Putamen (tissue), 1 donor: ENCODE data around the gene TIRAP.
A peak's percentile ranks its signal among the peaks of the same experiment; 100 is the strongest.
"Not testable (repeated sequence)": the region's sequence is repeated elsewhere in the genome, so short reads cannot be mapped to it uniquely, and the experiment has no call there.

Experiments used
- DNase-seq: peaks from one replicate; pipeline ENCODE4 v3.0.0-alpha.2; 2016; ENCODE audit warnings: low spot score

TIRAP gene

GRCh38 chr11:126284829-126285228 is 1.9 kb downstream of the TIRAP start:
- no peak for DNase-seq

- DNase-seq: peak; percentile 69
These were observed 5.3 kb downstream of the TIRAP start for GRCh38 chr11:126288237-126288636.

GRCh38 chr11:126290887-126291286 is 8.0 kb downstream of the TIRAP start:
- no peak for DNase-seq

GRCh38 chr11:126293726-126294125 is 10.8 kb downstream of the TIRAP start:
- DNase-seq: no peak

- DNase-seq: no peak
These were observed 14.1 kb downstream of the TIRAP start for GRCh38 chr11:126297004-126297403.

- DNase-seq: peak; percentile 91
These were observed 20.9 kb downstream of the TIRAP start, which contains the start of gene DCPS for GRCh38 chr11:126303623-126304456. Gene DCPS (plus strand): TSS chr11:126304060. CDS start chr11:126304081, 21 bp downstream.

- DNase-seq: no peak
These were observed 21.7 kb downstream of the TIRAP start for GRCh38 chr11:126304457-126305075.

GRCh38 chr11:126305699-126306098 is 22.8 kb downstream of the TIRAP start:
- DNase-seq: no peak

- DNase-seq: no peak
These were observed 24.8 kb downstream of the TIRAP start for GRCh38 chr11:126307706-126308105.

GRCh38 chr11:126308271-126308671 is 25.4 kb downstream of the TIRAP start:
- peak; percentile 80 for DNase-seq

- DNase-seq: not testable (repeated sequence)
These were observed 25.9 kb downstream of the TIRAP start for GRCh38 chr11:126308771-126309170.

- peak; percentile 77 for DNase-seq
These were observed 27.5 kb downstream of the TIRAP start for GRCh38 chr11:126310200-126310991.

GRCh38 chr11:126310992-126311310 is 28.1 kb downstream of the TIRAP start:
- no peak for DNase-seq

- no peak for DNase-seq
These were observed 28.8 kb downstream of the TIRAP start for GRCh38 chr11:126311401-126312291.

- no peak for DNase-seq
These were observed 30.1 kb downstream of the TIRAP start for GRCh38 chr11:126312961-126313360.

- no peak for DNase-seq
These were observed 30.9 kb downstream of the TIRAP start for GRCh38 chr11:126313826-126314225.

GRCh38 chr11:126317432-126317755 is 34.5 kb downstream of the TIRAP start:
- DNase-seq: no peak

- DNase-seq: peak; percentile 23
These were observed 35.1 kb downstream of the TIRAP start for GRCh38 chr11:126317756-126318573.

GRCh38 chr11:126318574-126319373 is 35.9 kb downstream of the TIRAP start:
- no peak for DNase-seq

GRCh38 chr11:126319374-126319740 is 36.5 kb downstream of the TIRAP start:
- no peak for DNase-seq
